PC-9 (cell line): Measurements from ENCODE around the gene NDUFS1. TPM values are rescaled to one million over a fixed set of nuclear protein-coding genes. Genes with fewer than 3 reads are reported as not detected.
"Not testable (repeated sequence)": the region's sequence is repeated elsewhere in the genome, so short reads cannot be mapped to it uniquely, and the experiment has no call there.

Source experiments
- BruUV-seq: library from RNA; stranded (reverse); fragments of 400-500 nt; replicated peaks from 2 replicates; lab custom pipeline; 2021; lab: Mats Ljungman, UMichigan
- CTCF ChIA-PET: fragments of 300-600 bp; sonication (Branson Sonifier 250); formaldehyde crosslinking; loops from one replicate; lab custom pipeline; 2022; ENCODE audit warnings: antibody characterized with exemption; lab: Charles Lee
- POLR2A ChIA-PET: fragments of 300-600 bp; sonication (Branson Sonifier 250); formaldehyde crosslinking; loops from one replicate; lab custom pipeline; 2022; ENCODE audit warnings: antibody characterized with exemption; ENCODE audit not compliant: unreplicated experiment; lab: Charles Lee
- DNase-seq, 2 experiments: peaks; one replicate each; pipeline versions ENCODE4 v3.0.0 to v3.0.0-alpha.2; 2015 to 2022; ENCODE audit warnings: mixed read lengths in 1 of 2
- H2AFZ ChIP-seq: fragments of 200-600 bp; sonication (generic); 2 replicates; pipeline ENCODE4 v1.8.1; 2017; ENCODE audit warnings: antibody characterized with exemption
- H3F3A ChIP-seq: fragments of 200-600 bp; sonication (generic); 2 replicates; pipeline ENCODE4 v1.8.1; 2017; ENCODE audit warnings: antibody characterized with exemption, mild to moderate bottlenecking, low read depth; ENCODE audit not compliant: insufficient read depth
- H3K27ac ChIP-seq: fragments of 200-600 bp; sonication (generic); 2 replicates; pipeline ENCODE4 v1.6.1; 2016; ENCODE audit warnings: mixed run types
- H3K27me3 ChIP-seq: fragments of 200-600 bp; sonication (generic); 2 replicates; pipeline ENCODE4 v1.6.1; 2016; ENCODE audit warnings: low read depth, mixed run types; ENCODE audit not compliant: insufficient read depth
- H3K36me3 ChIP-seq: fragments of 200-600 bp; sonication (generic); 2 replicates; pipeline ENCODE4 v1.6.1; 2016; ENCODE audit warnings: low read depth, mixed run types
- H3K4me1 ChIP-seq: fragments of 200-600 bp; sonication (generic); replicated peaks from 2 replicates; pipeline ENCODE4 v1.6.1; 2016; ENCODE audit warnings: mixed run types; ENCODE audit not compliant: insufficient read depth
- H3K4me2 ChIP-seq: fragments of 200-600 bp; sonication (generic); 2 replicates; pipeline ENCODE4 v1.6.1; 2017; ENCODE audit warnings: mixed run types
- H3K4me3 ChIP-seq: fragments of 200-600 bp; sonication (generic); 2 replicates; pipeline ENCODE4 v1.6.1; 2016; ENCODE audit warnings: mixed run types
- H3K79me2 ChIP-seq: fragments of 200-600 bp; sonication (generic); 2 replicates; pipeline ENCODE4 v1.6.1; 2017; ENCODE audit warnings: low read depth, mixed run types
- H3K9me2 ChIP-seq: fragments of 200-600 bp; sonication (generic); 2 replicates; pipeline ENCODE4 v1.8.1; 2017; ENCODE audit warnings: mild to moderate bottlenecking; ENCODE audit not compliant: insufficient read depth
- H3K9me3 ChIP-seq: fragments of 200-600 bp; sonication (generic); 2 replicates; pipeline ENCODE4 v1.8.1; 2016; ENCODE audit warnings: low read depth; ENCODE audit not compliant: insufficient read depth
- H4K20me1 ChIP-seq: fragments of 200-600 bp; sonication (generic); 2 replicates; pipeline ENCODE4 v1.8.1; 2017; ENCODE audit not compliant: insufficient read depth
- EZH2 ChIP-seq: fragments of 200-600 bp; sonication (generic); IDR thresholded peaks from 2 replicates; pipeline ENCODE4 v1.8.0; 2017; ENCODE audit warnings: antibody characterized with exemption, low read depth
- intact Hi-C: fragments of 100-400 bp; cut with micrococcal nuclease; formaldehyde crosslinking; loops from one replicate; pipeline ENCODE4 v1.10.0; 2022; ENCODE audit not compliant: unreplicated experiment
- total RNA-seq: library from RNA; stranded (reverse); gene quantifications from 2 replicates; pipeline ENCODE4 v1.2.3, GENCODE V29; 2021
- TF ChIP-seq, protein P1 (sequence below): fragments of 200-600 bp; sonication (generic); conservative IDR thresholded peaks from 2 replicates; pipeline ENCODE4 v1.6.1; 2017; ENCODE audit warnings: mixed run types, antibody characterized with exemption, mild to moderate bottlenecking, moderate library complexity

Gene NDUFS1
- total RNA-seq, 1 experiment from 2014 or later: 68.9 TPM

DNA sequence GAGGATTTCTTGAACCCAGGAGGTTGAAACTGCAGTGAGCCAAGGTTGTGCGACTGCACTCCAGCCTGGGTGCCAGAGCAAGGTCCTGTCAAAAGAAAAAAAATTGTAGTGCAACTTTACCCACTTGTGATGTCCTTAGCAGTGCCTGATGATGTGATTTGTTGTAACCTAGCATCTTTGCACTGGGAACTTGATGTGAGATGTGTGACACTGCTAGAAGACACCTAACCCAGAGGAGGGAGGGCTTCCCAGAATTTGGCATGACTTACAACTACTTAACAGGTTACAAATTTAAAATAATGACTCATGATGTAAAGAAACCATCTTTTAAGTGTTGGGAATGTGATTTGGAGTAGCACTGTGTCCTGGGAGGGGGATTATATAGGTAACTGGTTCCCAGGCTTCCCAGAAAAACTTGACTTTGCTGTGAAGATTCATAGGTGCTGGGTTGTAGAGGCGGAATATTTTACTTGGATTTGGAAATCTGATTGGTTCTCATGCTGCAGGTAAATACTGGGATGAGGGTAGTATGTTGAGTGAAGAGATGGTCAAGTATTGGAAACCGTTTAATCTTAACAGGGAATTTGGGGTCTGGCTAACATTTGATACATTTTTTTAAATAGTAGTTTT, 4.1 kb upstream of the NDUFS1 start:
- peaks cover 38% of the 10 kb centered on the region for H3K79me2 ChIP-seq
- TF ChIP-seq, protein P1, sequence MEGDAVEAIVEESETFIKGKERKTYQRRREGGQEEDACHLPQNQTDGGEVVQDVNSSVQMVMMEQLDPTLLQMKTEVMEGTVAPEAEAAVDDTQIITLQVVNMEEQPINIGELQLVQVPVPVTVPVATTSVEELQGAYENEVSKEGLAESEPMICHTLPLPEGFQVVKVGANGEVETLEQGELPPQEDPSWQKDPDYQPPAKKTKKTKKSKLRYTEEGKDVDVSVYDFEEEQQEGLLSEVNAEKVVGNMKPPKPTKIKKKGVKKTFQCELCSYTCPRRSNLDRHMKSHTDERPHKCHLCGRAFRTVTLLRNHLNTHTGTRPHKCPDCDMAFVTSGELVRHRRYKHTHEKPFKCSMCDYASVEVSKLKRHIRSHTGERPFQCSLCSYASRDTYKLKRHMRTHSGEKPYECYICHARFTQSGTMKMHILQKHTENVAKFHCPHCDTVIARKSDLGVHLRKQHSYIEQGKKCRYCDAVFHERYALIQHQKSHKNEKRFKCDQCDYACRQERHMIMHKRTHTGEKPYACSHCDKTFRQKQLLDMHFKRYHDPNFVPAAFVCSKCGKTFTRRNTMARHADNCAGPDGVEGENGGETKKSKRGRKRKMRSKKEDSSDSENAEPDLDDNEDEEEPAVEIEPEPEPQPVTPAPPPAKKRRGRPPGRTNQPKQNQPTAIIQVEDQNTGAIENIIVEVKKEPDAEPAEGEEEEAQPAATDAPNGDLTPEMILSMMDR: no peak
- TF ChIP-seq EZH2: no peak
- H3K9me2 ChIP-seq: no peaks in the 10 kb centered on the region
- intact Hi-C loops: loop anchor here (5.0 kb wide), 1 partner anchor 49 kb away; a partner anchor contains a TSS
- DNase-seq: no peak
- BruUV-seq: no TSS peak
- H4K20me1 ChIP-seq: no peaks in the 10 kb centered on the region; the same call in none of the 2 replicates
- no peaks in the 10 kb centered on the region for H3K27me3 ChIP-seq
- H3K36me3 ChIP-seq: peaks cover 28% of the 10 kb centered on the region
- no peak overlapping the region for H3K4me2 ChIP-seq
- peaks cover 22% of the 10 kb centered on the region for H3F3A ChIP-seq
- no peak overlapping the region for H3K27ac ChIP-seq
- H3K4me3 ChIP-seq: no peak overlapping the region
- no peaks in the 10 kb centered on the region for H3K9me3 ChIP-seq
- H2AFZ ChIP-seq: no peak overlapping the region
- POLR2A ChIA-PET: no interaction called here
- H3K4me1 ChIP-seq: peaks cover 9% of the 10 kb centered on the region
- CTCF ChIA-PET: no interaction called here

DNA sequence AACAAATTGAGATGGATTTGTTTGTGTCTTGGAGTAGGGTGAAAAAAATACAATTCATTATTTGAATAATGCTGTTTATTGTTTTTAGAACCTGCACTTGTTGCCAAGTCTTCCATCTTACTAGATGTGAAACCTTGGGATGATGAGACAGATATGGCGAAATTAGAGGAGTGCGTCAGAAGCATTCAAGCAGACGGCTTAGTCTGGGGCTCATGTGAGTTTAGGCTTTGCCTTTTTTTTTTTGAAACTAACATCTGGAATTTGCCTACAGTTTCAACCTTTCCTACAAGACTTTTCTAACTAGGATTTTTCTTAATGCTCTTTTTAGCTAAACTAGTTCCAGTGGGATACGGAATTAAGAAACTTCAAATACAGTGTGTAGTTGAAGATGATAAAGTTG, 3.2 kb upstream of the NDUFS1 start:
- CTCF ChIA-PET, H3K9me3 ChIP-seq, POLR2A ChIA-PET, H3K27me3 ChIP-seq, DNase-seq, H2AFZ ChIP-seq, H3K4me3 ChIP-seq, H3K27ac ChIP-seq, H3K9me2 ChIP-seq, H4K20me1 ChIP-seq, BruUV-seq: not testable (repeated sequence)
- Histone ChIP-seq H3K36me3 (peaks cover 28% of the 10 kb centered on the region), H3F3A (peaks cover 22% of the 10 kb centered on the region), H3K79me2 (peaks cover 48% of the 10 kb centered on the region), H3K4me1 (peaks cover 13% of the 10 kb centered on the region), H3K4me2 (peak overlapping the region; percentile 36; the same call in 1 of the 2 replicates)
- intact Hi-C loops: loop anchor here (5.0 kb wide), 1 partner anchor 50 kb away; a partner anchor contains a TSS

DNA sequence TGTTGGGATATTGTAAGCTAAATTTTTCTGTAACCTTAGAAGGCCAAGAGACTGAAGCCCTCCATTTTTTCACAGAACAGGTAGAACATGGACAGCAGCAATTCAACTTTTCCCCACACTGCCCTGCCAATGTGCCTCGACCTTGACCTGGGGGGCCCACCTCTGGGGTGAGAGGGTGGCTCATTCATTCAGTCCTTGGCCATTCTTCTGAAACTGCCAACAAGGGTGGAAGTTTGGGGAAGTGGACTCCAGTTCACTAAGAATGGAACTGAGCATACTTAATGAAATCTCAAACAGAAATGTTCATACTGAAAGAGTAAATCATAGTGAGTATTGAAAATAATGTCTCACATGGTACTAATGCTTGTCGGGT, 1.5 kb upstream of the NDUFS1 start:
- no peak for DNase-seq
- ChIA-PET CTCF (no interaction called here), POLR2A (interaction anchor here (0.7 kb wide), 1 partner anchor 40 kb away, joined by 9 read pairs; no protein-coding TSS in a partner anchor)
- Histone ChIP-seq H3K9me3 (no peaks in the 10 kb centered on the region), H3F3A (peaks cover 22% of the 10 kb centered on the region), H3K4me3 (peak overlapping the region; percentile 94), H2AFZ (no peak overlapping the region), H3K4me1 (peaks cover 16% of the 10 kb centered on the region), H3K27ac (peak overlapping the region; percentile 81), H3K79me2 (peaks cover 62% of the 10 kb centered on the region), H3K27me3 (no peaks in the 10 kb centered on the region), H4K20me1 (no peaks in the 10 kb centered on the region; the same call in none of the 2 replicates), H3K36me3 (peaks cover 28% of the 10 kb centered on the region), H3K9me2 (no peaks in the 10 kb centered on the region), H3K4me2 (peak overlapping the region; percentile 97)
- intact Hi-C loops: loop anchor here (5.0 kb wide), 1 partner anchor 52 kb away; a partner anchor contains a TSS
- TSS peak; percentile 64 for BruUV-seq
- TF ChIP-seq EZH2: no peak
- TF ChIP-seq, protein P1: no peak
